Measurements from ENCODE around the gene STK32B. TPM values are rescaled to one million over a fixed set of nuclear protein-coding genes. Genes with fewer than 3 reads are reported as not detected.
A peak's percentile ranks its signal among the peaks of the same experiment; 100 is the strongest.

The STK32B gene
- total and polyA plus RNA-seq, 2 experiments from 2014 or later, result 0.71 to 2.3 TPM

- Mint-ChIP-seq H3K4me3 (no peak overlapping the region), H3K27ac (no peak overlapping the region), H3K36me3 (ENCODE audit: low read depth) (peaks cover 5% of the 10 kb centered on the region; the same call in 1 of the 3 replicates), H3K4me1 (peaks cover 10% of the 10 kb centered on the region), H3K9me3 (peaks cover 15% of the 10 kb centered on the region), H3K27me3 (ENCODE audit: insufficient read depth, low read depth, poor library complexity) (no peaks in the 10 kb centered on the region)
- TF ChIP-seq ETS1 (IDR thresholded peaks at IDR 0.05), result no peak
- no peak for TF ChIP-seq CTCF (conservative IDR thresholded peaks at IDR 0.05; ENCODE audit: low read depth in 2 of 2)
- no peak for TF ChIP-seq POLR2AphosphoS5 (IDR thresholded peaks at IDR 0.05; ENCODE audit: low read depth)
- TF ChIP-seq JUNB (IDR thresholded peaks at IDR 0.05; ENCODE audit: unreplicated experiment), result no peak
- H3K27ac ChIP-seq (ENCODE audit: low read depth), result no peak overlapping the region
- H3K79me2 ChIP-seq (replicated peaks; ENCODE audit: insufficient read depth), result no peaks in the 10 kb centered on the region
- H3K9me2 ChIP-seq (ENCODE audit: insufficient read depth), result no peaks in the 10 kb centered on the region
- H4K20me1 ChIP-seq (replicated peaks; ENCODE audit: insufficient read depth), result no peaks in the 10 kb centered on the region
- DNase-seq (ENCODE audit: low spot score) (peak; percentile 8), ATAC-seq (no peak)
- H2AFZ ChIP-seq, result no peak overlapping the region
- no peaks in the 10 kb centered on the region for H3F3A ChIP-seq (replicated peaks; ENCODE audit: low read depth)
- no peaks in the 10 kb centered on the region for H3K36me3 ChIP-seq (ENCODE audit: insufficient read depth)
- no peak overlapping the region for H3K4me2 ChIP-seq
- no peak overlapping the region for H3K4me3 ChIP-seq
- no peaks in the 10 kb centered on the region for H3K27me3 ChIP-seq (ENCODE audit: insufficient read depth)
- no peaks in the 10 kb centered on the region for H3K4me1 ChIP-seq (ENCODE audit: insufficient read depth)
Measured at GRCh38 chr4:5524446-5525299, 473.4 kb downstream of the STK32B start.

GRCh38 chr4:5526080-5526846 lies 475.0 kb downstream of the STK32B start:
- Histone ChIP-seq H3F3A (replicated peaks; ENCODE audit: low read depth) (no peaks in the 10 kb centered on the region), H3K4me1 (ENCODE audit: insufficient read depth) (no peaks in the 10 kb centered on the region)
- ATAC-seq, result peak; percentile 75
- TF ChIP-seq ZNF462 (CRISPR knock-in tag; IDR thresholded peaks at IDR 0.05) (no peak), EZH2 (IDR thresholded peaks at IDR 0.05; ENCODE audit: low read depth, unreplicated experiment) (no peak), CTCF (conservative IDR thresholded peaks at IDR 0.05; ENCODE audit: low read depth in 2 of 2) (no peak), STAT1 (IDR thresholded peaks at IDR 0.05; ENCODE audit: unreplicated experiment) (no peak)

More at GRCh38 chr4:5526080-5526846, 475.0 kb downstream of the STK32B start:
- Mint-ChIP-seq H3K9me3 (peaks cover 2% of the 10 kb centered on the region; the same call in 1 of the 3 replicates), H3K27ac (no peak overlapping the region), H3K4me1 (peaks cover 10% of the 10 kb centered on the region), H3K36me3 (ENCODE audit: low read depth) (no peaks in the 10 kb centered on the region; the same call in 2 of the 3 replicates), H3K27me3 (ENCODE audit: insufficient read depth, low read depth, poor library complexity) (no peaks in the 10 kb centered on the region), H3K4me3 (no peak overlapping the region)
- Histone ChIP-seq H3K36me3 (ENCODE audit: insufficient read depth) (no peaks in the 10 kb centered on the region), H3K27ac (ENCODE audit: low read depth) (no peak overlapping the region), H3K27me3 (ENCODE audit: insufficient read depth) (no peaks in the 10 kb centered on the region), H2AFZ (no peak overlapping the region), H3K4me2 (no peak overlapping the region), H4K20me1 (replicated peaks; ENCODE audit: insufficient read depth) (no peaks in the 10 kb centered on the region; the same call in 1 of the 2 replicates), H3K79me2 (replicated peaks; ENCODE audit: insufficient read depth) (no peaks in the 10 kb centered on the region), H3K4me3 (no peak overlapping the region), H3K9me2 (ENCODE audit: insufficient read depth) (no peaks in the 10 kb centered on the region)
- DNase-seq (ENCODE audit: low spot score), result no peak
